GM12873 (cell line): ENCODE data around the gene NUP210L.

Experiments used
- TF ChIP-seq, protein P1 (sequence below): IDR thresholded peaks from 2 replicates; pipeline ENCODE4 v1.5.1; 2012; ENCODE audit warnings: low read depth, mild to moderate bottlenecking, moderate library complexity, low read length, control low read depth; ENCODE audit not compliant: insufficient read depth; ENCODE audit errors: missing control alignments

The NUP210L gene

DNA sequence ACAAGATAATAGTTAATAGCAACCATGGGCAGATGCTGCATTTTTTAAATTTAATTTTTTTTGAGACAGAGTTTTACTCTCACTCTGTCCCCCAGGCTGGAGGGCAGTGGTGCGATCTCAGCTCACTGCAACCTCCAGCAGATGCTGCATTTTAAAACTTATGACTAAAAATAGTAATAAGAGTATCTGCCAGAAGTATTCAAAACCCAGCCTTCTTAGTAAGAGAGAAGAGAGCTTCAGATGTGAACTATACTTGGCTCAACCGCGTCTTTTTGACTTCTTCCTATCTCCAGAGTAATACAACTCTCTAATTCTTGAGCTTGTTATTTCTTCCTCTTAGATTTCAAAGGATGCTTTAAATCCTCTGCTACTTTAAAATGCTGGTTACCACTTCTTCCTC lies 159.7 kb downstream of the NUP210L start:
- TF ChIP-seq, protein P1, sequence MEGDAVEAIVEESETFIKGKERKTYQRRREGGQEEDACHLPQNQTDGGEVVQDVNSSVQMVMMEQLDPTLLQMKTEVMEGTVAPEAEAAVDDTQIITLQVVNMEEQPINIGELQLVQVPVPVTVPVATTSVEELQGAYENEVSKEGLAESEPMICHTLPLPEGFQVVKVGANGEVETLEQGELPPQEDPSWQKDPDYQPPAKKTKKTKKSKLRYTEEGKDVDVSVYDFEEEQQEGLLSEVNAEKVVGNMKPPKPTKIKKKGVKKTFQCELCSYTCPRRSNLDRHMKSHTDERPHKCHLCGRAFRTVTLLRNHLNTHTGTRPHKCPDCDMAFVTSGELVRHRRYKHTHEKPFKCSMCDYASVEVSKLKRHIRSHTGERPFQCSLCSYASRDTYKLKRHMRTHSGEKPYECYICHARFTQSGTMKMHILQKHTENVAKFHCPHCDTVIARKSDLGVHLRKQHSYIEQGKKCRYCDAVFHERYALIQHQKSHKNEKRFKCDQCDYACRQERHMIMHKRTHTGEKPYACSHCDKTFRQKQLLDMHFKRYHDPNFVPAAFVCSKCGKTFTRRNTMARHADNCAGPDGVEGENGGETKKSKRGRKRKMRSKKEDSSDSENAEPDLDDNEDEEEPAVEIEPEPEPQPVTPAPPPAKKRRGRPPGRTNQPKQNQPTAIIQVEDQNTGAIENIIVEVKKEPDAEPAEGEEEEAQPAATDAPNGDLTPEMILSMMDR: no peak

DNA sequence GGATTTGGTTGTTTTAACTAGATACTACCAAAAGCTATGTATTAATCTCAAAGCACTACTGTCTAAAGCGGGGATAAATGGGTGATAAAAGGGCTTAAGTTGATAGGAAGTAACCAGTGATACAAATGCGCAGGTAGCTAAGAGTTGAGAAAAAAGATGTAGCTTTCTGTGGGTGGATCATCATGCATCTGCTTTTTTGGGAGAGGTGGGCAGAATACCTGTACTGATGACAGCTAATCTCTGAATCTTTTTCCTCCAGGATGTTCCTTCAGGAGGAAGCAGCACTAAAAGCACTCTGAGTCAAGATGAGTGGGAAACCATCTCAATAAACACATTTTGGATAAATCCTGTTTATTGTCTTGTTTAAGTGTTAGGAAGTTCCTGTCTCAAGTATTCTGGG lies 163.1 kb downstream of the NUP210L start:
- TF ChIP-seq, protein P1: no peak

DNA sequence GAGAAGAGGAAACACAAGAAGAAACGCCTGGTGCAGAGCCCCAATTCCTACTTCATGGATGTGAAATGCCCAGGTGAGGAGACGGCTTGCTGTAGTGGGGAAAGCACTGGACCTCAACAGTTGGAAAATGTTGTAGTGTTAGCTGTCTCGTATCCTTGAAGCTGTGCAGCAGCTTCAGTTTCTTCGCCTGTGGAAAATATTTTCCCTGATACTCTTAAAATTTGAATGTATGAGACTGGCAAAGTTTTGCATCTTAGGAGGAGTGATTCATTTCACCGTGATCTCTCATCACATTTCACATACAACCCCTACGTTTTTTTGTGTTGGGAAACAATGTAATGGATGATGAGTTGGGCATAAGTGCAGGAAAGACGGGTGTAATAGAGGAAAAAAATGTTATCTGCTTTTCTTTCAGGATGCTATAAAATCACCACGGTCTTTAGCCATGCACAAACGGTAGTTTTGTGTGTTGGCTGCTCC lies 163.7 kb downstream of the NUP210L start:
- TF ChIP-seq, protein P1: no peak

DNA sequence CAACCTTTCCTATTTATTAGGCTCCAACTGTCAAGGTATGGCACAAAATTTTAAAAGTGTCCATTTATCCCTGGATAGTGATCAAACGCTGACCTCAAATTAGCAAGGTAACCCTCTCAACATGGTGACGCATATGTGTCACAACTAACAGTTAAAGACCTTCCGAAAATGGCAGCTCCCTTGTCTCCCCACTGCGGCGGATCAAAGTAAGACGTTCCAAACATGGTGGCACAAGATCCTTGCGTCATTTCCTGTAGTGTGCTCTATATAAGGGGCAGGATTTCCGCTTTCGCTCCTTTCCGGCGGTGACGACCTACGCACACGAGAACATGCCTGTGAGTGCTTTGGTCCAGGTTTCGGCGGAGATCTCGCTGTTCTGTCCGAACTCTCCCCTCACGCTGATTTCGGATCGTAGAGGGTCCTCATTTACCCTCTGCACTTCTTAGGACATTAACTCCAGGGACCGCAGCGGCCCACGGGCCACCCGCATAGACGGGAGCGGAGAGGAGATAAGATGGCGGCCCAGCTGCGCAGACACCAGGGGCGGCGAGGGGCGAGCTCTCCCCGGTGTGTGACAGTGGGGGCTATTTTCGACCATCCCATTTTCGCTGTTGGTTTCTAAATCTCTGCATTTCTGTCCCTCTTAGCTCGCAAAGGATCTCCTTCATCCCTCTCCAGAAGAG lies 164.3 kb downstream of the NUP210L start, which contains the start of gene RPS27:
TSS of gene RPS27 (plus strand) at position 295 of the 683 bp plus-strand sequence. CDS start at position 330, 35 bp downstream.
- TF ChIP-seq, protein P1: no peak

DNA sequence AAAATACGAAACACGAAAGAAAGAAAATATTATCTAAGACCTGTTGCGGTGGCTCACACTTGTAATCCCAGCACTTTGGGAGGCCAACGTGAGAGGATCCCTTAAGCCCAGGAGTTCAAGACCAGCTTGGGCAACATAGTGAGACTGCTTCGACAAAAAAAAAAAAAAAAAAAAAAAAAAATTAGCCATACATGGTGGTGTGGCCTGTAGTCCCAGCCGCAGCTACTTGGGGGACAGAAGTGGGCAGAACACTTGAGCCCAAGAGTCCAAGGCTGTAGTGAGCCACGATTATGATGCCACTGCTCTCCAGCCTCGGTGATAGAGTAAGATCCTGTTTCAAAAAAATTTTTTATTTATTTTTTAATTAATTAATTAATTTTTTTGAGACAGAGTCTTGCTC lies 167.3 kb downstream of the NUP210L start:
- TF ChIP-seq, protein P1: no peak

DNA sequence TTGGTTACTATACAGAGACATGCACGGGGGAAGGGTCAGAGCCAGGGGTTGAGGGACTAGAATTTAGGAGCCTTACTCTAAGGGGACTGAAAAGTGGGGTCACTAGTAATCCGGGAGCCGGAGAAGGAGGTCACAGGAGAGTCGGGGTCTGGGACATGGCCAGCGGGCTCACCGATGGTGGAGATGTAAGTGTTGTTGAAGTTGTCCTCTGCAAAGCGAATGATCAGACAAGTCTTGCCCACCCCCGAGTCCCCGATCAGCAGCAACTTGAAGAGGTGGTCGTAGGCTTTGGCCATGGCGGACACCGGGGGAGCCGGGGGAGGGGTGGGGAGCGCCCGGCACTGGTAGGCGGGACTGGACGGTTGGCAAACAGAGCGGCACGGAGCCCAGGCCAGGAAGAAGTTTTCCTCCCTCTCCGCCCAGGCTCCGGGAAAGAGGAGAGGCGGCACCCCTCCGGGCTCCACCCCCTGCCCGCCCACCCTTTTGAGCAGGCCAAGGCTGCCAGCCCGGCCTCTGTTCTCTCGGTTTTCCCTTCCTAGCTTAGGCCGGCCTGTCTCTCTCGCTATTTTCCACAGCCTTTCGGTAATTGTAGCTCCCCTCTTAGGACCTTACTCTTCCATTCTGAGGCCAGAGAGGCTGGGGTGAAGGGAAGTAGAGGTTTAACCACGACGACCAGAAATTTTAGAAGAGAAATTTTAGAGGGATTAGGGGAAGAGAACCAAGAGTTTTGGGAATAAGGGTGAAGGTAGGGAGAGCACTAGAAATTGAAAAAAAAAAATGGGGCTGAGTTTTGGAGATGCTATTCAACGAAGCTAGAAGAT lies 168.7 kb downstream of the NUP210L start, which contains the start of gene RAB13:
TSS of gene RAB13 (minus strand) at position 399 of the 821 bp plus-strand sequence. CDS start at position 296, 103 bp downstream.
- TF ChIP-seq, protein P1: no peak

DNA sequence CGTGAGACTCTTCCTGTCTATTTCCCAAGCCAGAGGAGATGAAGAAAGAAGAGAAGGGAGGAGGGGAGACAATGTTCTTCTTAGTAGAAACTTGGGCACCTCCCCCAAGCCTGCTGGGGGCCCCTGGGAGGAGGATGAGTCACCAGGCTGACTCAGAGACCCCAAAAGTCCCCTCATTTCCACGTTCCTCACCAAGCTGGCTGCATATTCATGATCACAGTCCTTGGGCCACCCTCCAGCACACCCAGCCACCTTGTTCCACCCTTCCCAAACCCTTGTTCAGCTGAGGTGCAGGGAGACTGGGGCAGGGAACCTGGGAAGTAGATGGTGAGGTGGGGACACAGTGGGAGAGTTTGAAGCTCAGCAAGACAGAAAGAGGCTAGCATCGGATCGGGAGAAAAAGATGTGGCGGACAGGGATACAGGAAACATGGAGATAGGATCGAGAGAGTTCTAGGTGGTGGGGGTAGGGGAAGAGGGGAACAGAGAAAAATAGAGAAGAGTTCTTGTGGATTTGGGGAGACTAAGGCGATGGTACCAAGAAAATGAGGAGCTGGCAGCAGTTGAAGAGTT lies 169.4 kb downstream of the NUP210L start:
- TF ChIP-seq, protein P1: no peak
